HUDEP-2 (cell line): Measurements from ENCODE around the gene NCOA7.
"Not testable (repeated sequence)": the region's sequence is repeated elsewhere in the genome, so short reads cannot be mapped to it uniquely, and the experiment has no call there.

Experiments used
- DNase-seq, 76 experiments: peaks; one replicate each; lab custom pipeline; 2025; ENCODE audit not compliant: unreplicated experiment in 76 of 76; lab: John Stamatoyannopoulos, UW

NCOA7 gene

DNA sequence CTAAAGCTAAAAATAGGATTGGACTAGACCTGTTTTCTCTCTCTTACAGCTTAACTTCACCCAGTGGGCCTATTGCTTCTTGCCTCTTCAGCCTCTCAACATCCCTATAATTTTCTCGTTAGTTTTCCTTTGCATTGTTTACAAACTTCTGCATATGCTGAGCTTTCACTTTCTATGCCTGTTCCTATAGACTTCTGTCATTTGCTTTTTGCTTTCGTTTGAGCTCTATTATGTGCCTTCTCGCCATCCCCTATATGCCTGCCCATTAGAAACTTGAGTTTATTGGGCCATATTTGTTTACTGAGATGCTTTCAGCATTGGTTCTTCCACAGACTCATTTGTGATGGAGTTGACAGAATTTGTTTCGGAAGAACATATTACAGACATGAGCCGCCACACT, 40.9 kb downstream of the NCOA7 start:
- no peak for DNase-seq

- DNase-seq, result no peak
Observed at GRCh38 chr6:125832391-125833117, 41.8 kb downstream of the NCOA7 start.

DNA sequence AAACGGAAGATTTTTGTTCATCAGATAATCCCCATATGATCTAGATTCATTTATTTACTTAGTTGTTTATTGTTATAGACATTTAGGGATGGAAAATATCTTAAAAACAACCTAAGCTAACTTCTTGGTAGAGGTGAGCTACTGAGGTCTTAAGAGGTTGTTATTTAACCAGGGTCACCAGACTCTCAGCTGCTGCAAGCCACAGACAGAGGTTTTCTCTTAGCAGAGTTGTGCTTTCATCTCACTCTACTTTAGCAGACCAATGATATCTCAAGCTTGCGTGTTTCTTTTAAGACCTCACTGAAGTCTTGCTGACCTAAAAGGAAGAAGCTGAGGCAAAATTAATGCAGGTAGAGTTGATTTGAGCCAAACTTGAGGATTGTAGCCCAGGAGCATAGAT, 43.6 kb downstream of the NCOA7 start:
- DNase-seq, result no peak

DNA sequence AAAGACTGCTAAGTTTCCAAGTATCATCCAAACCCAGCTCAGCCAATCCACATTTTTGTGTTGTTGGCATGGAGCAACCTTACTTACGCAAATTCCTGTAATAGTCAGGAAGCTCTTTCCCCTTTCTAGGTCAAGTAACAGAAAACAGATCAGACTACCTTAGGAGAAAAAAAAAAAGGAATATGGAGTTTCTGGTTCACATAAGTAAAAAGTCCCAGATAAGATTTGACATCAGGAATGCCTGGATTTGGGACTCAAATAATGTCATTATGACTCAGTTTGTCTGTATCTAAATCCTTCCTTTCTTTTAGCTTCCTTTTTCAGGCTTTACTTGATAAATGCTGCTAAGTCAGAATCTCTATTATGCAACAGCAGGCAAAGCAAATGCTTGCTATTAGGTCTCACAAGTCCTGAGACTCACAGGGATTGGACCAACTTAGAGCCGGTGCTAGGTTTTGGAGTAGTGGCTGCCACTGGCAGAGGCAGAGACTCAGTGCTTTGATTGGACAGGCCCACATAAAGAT, 44.5 kb downstream of the NCOA7 start:
- no peak for DNase-seq

GRCh38 chr6:125836466-125836865, 45.7 kb downstream of the NCOA7 start:
- DNase-seq, result no peak

GRCh38 chr6:125839471-125839870, 48.7 kb downstream of the NCOA7 start:
- no peak for DNase-seq

- no peak for DNase-seq
Observed at GRCh38 chr6:125839879-125840278, 49.1 kb downstream of the NCOA7 start.

GRCh38 chr6:125841356-125842090, 50.8 kb downstream of the NCOA7 start:
- DNase-seq, result no peak

- no peak for DNase-seq
Observed at GRCh38 chr6:125842091-125842626, 51.4 kb downstream of the NCOA7 start.

DNA sequence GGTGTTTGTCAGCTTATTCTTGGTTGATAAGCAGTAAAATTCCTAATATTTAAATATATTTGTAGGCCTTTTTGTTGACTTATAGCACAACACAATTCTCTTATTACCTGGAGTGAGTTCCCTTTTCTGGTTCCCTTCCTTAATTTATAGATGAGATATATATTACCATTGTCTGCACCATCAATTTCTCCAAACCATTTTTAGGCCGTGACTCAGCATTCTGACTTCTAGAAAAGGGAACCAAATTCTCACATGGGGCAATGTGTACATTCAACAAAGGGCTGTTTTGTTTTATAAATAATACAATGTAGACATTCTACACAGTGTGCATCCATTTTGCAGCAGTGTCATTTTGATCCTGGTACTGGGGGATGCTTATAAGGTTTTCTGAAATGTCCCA, 52.8 kb downstream of the NCOA7 start:
- peak in 3 of 76 experiments; percentile 17 to 30 (median 28) for DNase-seq

DNA sequence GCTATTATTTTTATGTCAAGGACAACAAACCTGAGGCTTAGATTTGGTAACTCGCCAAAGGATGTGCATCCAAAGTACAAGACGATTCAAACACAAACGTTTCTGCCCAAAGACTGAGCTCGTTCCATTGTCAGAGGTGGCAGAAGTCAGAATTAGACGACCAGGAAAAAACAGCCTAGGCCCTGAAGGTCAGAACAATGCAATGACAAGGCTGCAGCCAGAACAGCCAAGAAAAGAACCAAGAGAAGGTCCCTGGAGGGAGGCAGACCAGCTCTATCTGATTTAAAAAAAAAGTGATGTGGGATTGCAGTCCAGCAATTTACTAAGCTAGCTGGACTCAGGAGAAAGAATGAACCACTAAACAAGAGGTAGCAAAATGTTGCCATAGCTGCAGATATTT, 54.2 kb downstream of the NCOA7 start:
- no peak for DNase-seq

DNA sequence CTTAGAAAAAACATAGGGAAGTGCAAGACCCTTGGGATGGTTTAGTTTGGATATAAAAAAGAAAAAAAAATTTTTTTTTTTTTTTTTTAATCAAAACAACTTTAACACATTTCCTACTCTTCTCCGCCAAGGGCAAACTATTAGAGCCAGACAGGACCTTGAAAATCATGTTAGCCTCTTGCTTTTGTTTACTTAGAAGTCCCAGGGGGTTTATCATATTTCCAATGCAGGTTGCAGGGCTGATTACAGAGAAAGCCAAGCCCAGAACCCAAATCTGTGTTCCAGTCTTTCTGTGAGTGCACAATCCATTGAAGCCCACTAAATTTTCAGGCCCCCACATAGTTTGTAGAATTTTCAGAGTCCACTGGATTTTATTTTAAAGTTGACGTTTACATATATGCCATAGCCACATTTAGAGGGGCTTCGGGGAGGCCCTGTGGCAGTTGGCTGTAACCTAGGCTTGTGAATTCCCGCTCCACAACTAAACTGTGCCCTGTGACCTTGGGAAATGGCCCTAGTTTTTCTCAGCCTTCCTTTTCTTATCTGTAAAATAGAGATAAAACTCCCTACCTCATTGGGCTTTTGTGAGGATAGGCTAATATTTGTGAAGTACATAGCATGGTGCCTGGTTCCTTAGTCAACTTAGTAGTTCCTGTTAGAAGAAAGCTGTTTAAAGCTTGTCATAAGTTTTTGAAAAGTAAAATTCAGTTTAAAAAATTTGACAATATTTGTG, 55.7 kb downstream of the NCOA7 start:
- DNase-seq, result no peak

DNA sequence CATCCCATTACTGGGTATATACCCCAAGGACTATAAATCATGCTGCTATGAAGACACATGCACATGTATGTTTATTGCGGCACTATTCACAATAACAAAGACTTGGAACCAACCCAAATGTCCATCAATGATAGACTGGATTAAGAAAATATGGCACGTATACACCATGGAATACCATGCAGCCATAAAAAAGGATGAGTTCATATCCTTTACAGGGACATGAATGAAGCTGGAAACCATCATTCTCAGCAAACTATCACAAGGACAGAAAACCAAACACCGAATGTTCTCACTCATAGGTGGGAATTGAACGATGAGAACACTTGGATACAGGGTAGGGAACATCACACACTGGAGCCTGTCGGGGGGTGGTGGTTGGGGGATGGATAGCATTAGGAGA, 57.5 kb downstream of the NCOA7 start:
- not testable (repeated sequence) for DNase-seq

DNA sequence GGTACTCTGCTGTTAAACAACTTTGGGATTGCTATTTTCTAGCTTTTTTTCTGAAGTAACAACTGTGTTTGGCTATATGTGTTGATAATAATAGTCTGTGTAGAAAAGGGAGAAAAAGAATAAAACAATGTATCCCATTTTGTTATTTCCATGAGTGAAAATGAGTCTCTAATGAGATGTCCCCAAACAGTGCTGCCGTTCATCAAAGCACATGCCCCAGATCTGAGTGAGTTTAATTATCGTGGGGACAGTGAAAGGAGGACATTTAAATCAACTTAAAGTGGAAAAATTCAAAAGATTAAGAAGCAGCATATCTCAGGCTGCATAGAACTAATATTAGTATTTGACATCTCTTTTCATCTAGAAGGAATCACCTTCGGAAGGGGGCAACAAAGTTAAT, 59.6 kb downstream of the NCOA7 start:
- no peak for DNase-seq

- no peak for DNase-seq
Observed at GRCh38 chr6:125852587-125852986, 61.8 kb downstream of the NCOA7 start.

GRCh38 chr6:125853168-125853567, 62.4 kb downstream of the NCOA7 start:
- DNase-seq, result no peak

GRCh38 chr6:125853756-125854155, 63.0 kb downstream of the NCOA7 start:
- no peak for DNase-seq

GRCh38 chr6:125854355-125854754, 63.6 kb downstream of the NCOA7 start:
- no peak for DNase-seq

GRCh38 chr6:125855783-125856182, 65.0 kb downstream of the NCOA7 start:
- no peak for DNase-seq

DNA sequence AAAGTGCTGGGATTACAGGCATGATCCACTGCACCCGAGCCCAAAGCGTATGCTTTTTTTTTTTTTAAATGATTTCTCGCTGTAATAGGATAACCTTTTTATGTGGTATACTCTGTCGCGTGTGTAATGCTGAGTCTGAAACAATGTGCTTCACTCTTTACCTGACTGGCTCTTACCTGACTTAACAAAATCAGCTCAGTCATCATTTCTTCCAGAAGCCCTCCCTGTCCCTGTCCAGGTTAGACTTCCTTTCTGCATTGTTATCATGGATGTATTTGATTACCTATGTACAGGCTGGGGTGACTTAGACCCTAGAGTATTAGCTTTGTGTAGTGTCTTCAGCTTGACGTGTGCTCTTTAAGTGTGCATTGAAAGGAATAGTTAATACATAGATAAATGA, 67.1 kb downstream of the NCOA7 start:
- DNase-seq, result no peak
